H9 (cell line): ENCODE data around the gene CELA2B. TPM values are rescaled to one million over a fixed set of nuclear protein-coding genes. Genes with fewer than 3 reads are reported as not detected.
"Not testable (repeated sequence)": the region's sequence is repeated elsewhere in the genome, so short reads cannot be mapped to it uniquely, and the experiment has no call there.

Experiments
- DNase-seq: peaks from one replicate; pipeline ENCODE4 v3.0.0-alpha.2; 2017
- H2AFZ ChIP-seq: one replicate; pipeline ENCODE4 v1.6.1; 2013; ENCODE audit warnings: mild to moderate bottlenecking, low read length, control low read depth, moderate library complexity
- H2AK5ac ChIP-seq: 2 replicates; pipeline ENCODE4 v1.6.1; 2013; ENCODE audit warnings: low read length, control low read depth, mixed read lengths; ENCODE audit not compliant: insufficient read length
- H2BK120ac ChIP-seq: one replicate; pipeline ENCODE4 v1.6.1; 2013; ENCODE audit warnings: low read depth, mild to moderate bottlenecking, low read length, control low read depth, inconsistent platforms; ENCODE audit not compliant: poor library complexity, severe bottlenecking
- H2BK12ac ChIP-seq: 2 replicates; pipeline ENCODE4 v1.6.1; 2013; ENCODE audit warnings: low read length, control low read depth, mixed read lengths, low read depth; ENCODE audit not compliant: insufficient read length
- H2BK15ac ChIP-seq: 2 replicates; pipeline ENCODE4 v1.6.1; 2013; ENCODE audit warnings: low read depth, low read length, control low read depth
- H2BK20ac ChIP-seq: one replicate; pipeline ENCODE4 v1.6.1; 2013; ENCODE audit warnings: low read depth, mild to moderate bottlenecking, low read length, control low read depth, inconsistent platforms; ENCODE audit not compliant: poor library complexity, severe bottlenecking
- H2BK5ac ChIP-seq: 2 replicates; pipeline ENCODE4 v1.6.1; 2013; ENCODE audit warnings: low read length, control low read depth, mixed read lengths; ENCODE audit not compliant: insufficient read length
- H3K14ac ChIP-seq: 2 replicates; pipeline ENCODE4 v1.6.1; 2013; ENCODE audit warnings: low read length, control low read depth; ENCODE audit not compliant: insufficient read depth
- H3K18ac ChIP-seq: 2 replicates; pipeline ENCODE4 v1.6.1; 2013; ENCODE audit warnings: low read depth, mild to moderate bottlenecking, mixed read lengths, low read length, control low read depth; ENCODE audit not compliant: insufficient read length
- H3K23ac ChIP-seq: 2 replicates; pipeline ENCODE4 v1.6.1; 2013; ENCODE audit warnings: low read length, control low read depth, mixed read lengths, low read depth; ENCODE audit not compliant: insufficient read length
- H3K23me2 ChIP-seq: 2 replicates; pipeline ENCODE4 v1.6.1; 2013; ENCODE audit warnings: low read depth, mild to moderate bottlenecking, mixed read lengths, low read length, control low read depth; ENCODE audit not compliant: insufficient read length, poor library complexity, severe bottlenecking
- H3K27ac ChIP-seq: 2 replicates; pipeline ENCODE4 v1.5.1; 2013; ENCODE audit warnings: low read length, control low read depth, mixed read lengths, low read depth; ENCODE audit not compliant: insufficient read length
- H3K27me3 ChIP-seq: 2 replicates; pipeline ENCODE4 v1.6.1; 2013; ENCODE audit warnings: low read length, control low read depth, inconsistent platforms; ENCODE audit not compliant: insufficient read depth
- H3K4ac ChIP-seq: 2 replicates; pipeline ENCODE4 v1.6.1; 2013; ENCODE audit warnings: low read depth, mild to moderate bottlenecking, control low read depth, inconsistent platforms, low read length, moderate library complexity
- H3K4me1 ChIP-seq: 2 replicates; pipeline ENCODE4 v1.6.1; 2013; ENCODE audit warnings: low read length, control low read depth, inconsistent platforms; ENCODE audit not compliant: insufficient read depth
- H3K4me2 ChIP-seq: 2 replicates; pipeline ENCODE4 v1.6.1; 2013; ENCODE audit warnings: low read length, control low read depth, mixed read lengths; ENCODE audit not compliant: insufficient read length, insufficient read depth
- H3K56ac ChIP-seq: 2 replicates; pipeline ENCODE4 v1.6.1; 2013; ENCODE audit warnings: low read depth, mild to moderate bottlenecking, mixed read lengths, low read length, control low read depth; ENCODE audit not compliant: insufficient read length
- H3K79me1 ChIP-seq: 2 replicates; pipeline ENCODE4 v1.6.1; 2013; ENCODE audit warnings: low read depth, mild to moderate bottlenecking, moderate library complexity, low read length, control low read depth, inconsistent platforms; ENCODE audit not compliant: insufficient read depth, poor library complexity, severe bottlenecking
- H3K79me2 ChIP-seq: 2 replicates; pipeline ENCODE4 v1.6.1; 2013; ENCODE audit warnings: low read length, control low read depth, inconsistent platforms; ENCODE audit not compliant: insufficient read depth
- H3K9ac ChIP-seq: 2 replicates; pipeline ENCODE4 v1.6.1; 2013; ENCODE audit warnings: low read length, control low read depth, mixed read lengths; ENCODE audit not compliant: insufficient read length; ENCODE audit errors: extremely low read depth
- H3K9me3 ChIP-seq: one replicate; pipeline ENCODE4 v1.6.1; 2013; ENCODE audit warnings: low read depth, low read length, inconsistent platforms; ENCODE audit not compliant: control insufficient read depth
- H3T11ph ChIP-seq: one replicate; pipeline ENCODE4 v1.6.1; 2013; ENCODE audit warnings: mild to moderate bottlenecking, low read length, control low read depth, inconsistent platforms
- H4K20me1 ChIP-seq: one replicate; pipeline ENCODE4 v1.6.1; 2013; ENCODE audit not compliant: control insufficient read depth, insufficient read length, insufficient read depth
- H4K5ac ChIP-seq: 2 replicates; pipeline ENCODE4 v1.6.1; 2013; ENCODE audit warnings: low read depth, mild to moderate bottlenecking, mixed read lengths, low read length, control low read depth; ENCODE audit not compliant: insufficient read length
- H4K8ac ChIP-seq: replicated peaks from 2 replicates; pipeline ENCODE4 v1.6.1; 2013; ENCODE audit warnings: low read length, control low read depth, mixed read lengths, low read depth; ENCODE audit not compliant: insufficient read length
- H4K91ac ChIP-seq: 2 replicates; pipeline ENCODE4 v1.6.1; 2013; ENCODE audit warnings: low read depth, mild to moderate bottlenecking, moderate library complexity, mixed read lengths, low read length, control low read depth; ENCODE audit not compliant: insufficient read length
- H3K27ac Mint-ChIP-seq, 3 experiments: 2 replicates in 2 of 3; 3 replicates in 1 of 3; pipeline ENCODE4 v1.8.0; 2020 to 2021; ENCODE audit warnings: mixed read lengths in 3 of 3, mild to moderate bottlenecking in 1 of 3, moderate library complexity in 1 of 3
- H3K27me3 Mint-ChIP-seq: 2 replicates; pipeline ENCODE4 v1.8.0; 2021; ENCODE audit warnings: low read depth, mild to moderate bottlenecking, moderate library complexity, mixed read lengths
- H3K36me3 Mint-ChIP-seq, 3 experiments: 2 replicates in 2 of 3; 3 replicates in 1 of 3; pipeline ENCODE4 v1.8.0; 2020 to 2021; ENCODE audit warnings: low read depth in 3 of 3, mixed read lengths in 3 of 3; ENCODE audit not compliant: insufficient read depth in 1 of 3
- H3K4me1 Mint-ChIP-seq, 2 experiments: 2 replicates each; pipeline ENCODE4 v1.8.0; 2020; ENCODE audit warnings: mixed read lengths in 2 of 2
- H3K4me3 Mint-ChIP-seq, 2 experiments: 2 replicates in 1 of 2; 3 replicates in 1 of 2; pipeline ENCODE4 v1.8.0; 2020 to 2021; ENCODE audit warnings: mild to moderate bottlenecking in 2 of 2, mixed read lengths in 2 of 2, moderate library complexity in 1 of 2
- H3K9me3 Mint-ChIP-seq, 2 experiments: 2 replicates in 1 of 2; 3 replicates in 1 of 2; pipeline ENCODE4 v1.8.0; 2020; ENCODE audit warnings: mild to moderate bottlenecking in 2 of 2, mixed read lengths in 2 of 2, moderate library complexity in 1 of 2
- WGBS: extraction: QIAGEN DNeasy Blood & Tissue Kit; methylation state at CpG from one replicate; pipeline ENCODE4 v1.1.7; 2013; ENCODE audit warnings: missing lambda C conversion rate, low lambda C conversion rate, mixed read lengths; ENCODE audit not compliant: insufficient read length; ENCODE audit errors: extremely low coverage; 5-methylcytosine and 5-hydroxymethylcytosine counted together
- total RNA-seq: library from RNA; stranded (reverse); gene quantifications from 2 replicates; pipeline ENCODE4 v1.2.1, GENCODE V29; 2021

The CELA2B gene
- total RNA-seq, 1 experiment from 2014 or later: not detected

DNA sequence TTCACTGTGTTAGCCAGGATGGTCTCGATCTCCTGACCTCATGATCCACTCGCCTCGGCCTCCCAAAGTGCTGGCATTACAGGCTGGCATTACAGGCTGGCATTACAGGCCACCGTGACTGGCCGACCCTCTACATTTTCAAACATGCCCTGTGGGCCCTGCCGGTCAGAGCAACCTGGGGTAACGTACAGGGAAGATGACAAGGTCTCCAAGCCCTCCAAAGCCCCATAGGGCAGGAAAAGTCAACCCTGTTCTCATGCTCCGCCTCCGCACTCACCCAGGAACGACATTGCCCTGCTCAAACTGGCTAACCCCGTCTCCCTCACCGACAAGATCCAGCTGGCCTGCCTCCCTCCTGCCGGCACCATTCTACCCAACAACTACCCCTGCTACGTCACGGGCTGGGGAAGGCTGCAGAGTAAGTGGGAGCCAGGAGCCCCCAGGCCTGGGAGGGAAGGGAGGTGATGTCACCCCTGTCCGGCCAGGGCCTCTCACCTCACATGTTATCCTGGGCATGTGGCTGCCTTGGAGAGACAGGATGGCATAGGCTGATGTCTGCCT, 7.2 kb downstream of the CELA2B start:
- not testable (repeated sequence) for H2BK15ac ChIP-seq, H3K27ac Mint-ChIP-seq, H3K23me2 ChIP-seq, H3K4me1 Mint-ChIP-seq, H4K5ac ChIP-seq, H3K4me1 ChIP-seq, H4K8ac ChIP-seq, H3K9me3 Mint-ChIP-seq, H2BK5ac ChIP-seq, H3K18ac ChIP-seq, H3K56ac ChIP-seq, H3K4ac ChIP-seq, H3K79me2 ChIP-seq, H4K20me1 ChIP-seq, H3K4me2 ChIP-seq, H3K79me1 ChIP-seq, H2AFZ ChIP-seq, H3K23ac ChIP-seq, H3K27me3 ChIP-seq, H2AK5ac ChIP-seq, H3K9ac ChIP-seq, H2BK120ac ChIP-seq, H2BK12ac ChIP-seq, H2BK20ac ChIP-seq, H4K91ac ChIP-seq, H3K9me3 ChIP-seq, H3K27ac ChIP-seq, H3K27me3 Mint-ChIP-seq, H3K14ac ChIP-seq, H3T11ph ChIP-seq, DNase-seq
- peak overlapping the region in 1 of 2 experiments; percentile 17; a peak in 1 of 5 replicates for H3K4me3 Mint-ChIP-seq
- no CpG with 5 or more reads among the region's 16 CpGs for WGBS
- H3K36me3 Mint-ChIP-seq: peaks cover 0 to 12% (median 5%) of the 10 kb centered on the region in 3 experiments; a peak in 5 of 7 replicates
